AG04450 (cell line): ENCODE data around the gene INTS4. TPM values are rescaled to one million over a fixed set of nuclear protein-coding genes. Genes with fewer than 3 reads are reported as not detected.

Experiments
- CTCF ChIA-PET: fragments of 300-600, 350-600 bp; formaldehyde crosslinking; extraction: SDS; loops from one replicate; lab custom pipeline; 2022; ENCODE audit warnings: antibody characterized with exemption, inconsistent platforms; lab: Charles Lee
- POLR2A ChIA-PET: fragments of 350-600 bp; formaldehyde crosslinking; extraction: SDS; loops from one replicate; lab custom pipeline; 2021; ENCODE audit warnings: antibody characterized with exemption, inconsistent platforms; lab: Yijun Ruan, JAX
- DNase-seq: peaks from one replicate; pipeline ENCODE4 v3.0.0-alpha.2; 2011; ENCODE audit warnings: low read depth, low spot score
- H3K27ac ChIP-seq: one replicate; pipeline ENCODE4 v1.5.1; 2012; ENCODE audit warnings: low read depth, low read length, control low read depth
- H3K27me3 ChIP-seq: one replicate; pipeline ENCODE4 v1.6.0; 2012; ENCODE audit warnings: low read length; ENCODE audit not compliant: control insufficient read depth, insufficient read depth
- H3K4me3 ChIP-seq: 2 replicates; pipeline ENCODE4 v1.5.1; 2011; ENCODE audit warnings: mild to moderate bottlenecking, low read depth, low read length, control low read depth
- H3K9me3 ChIP-seq: 2 replicates; pipeline ENCODE4 v1.5.1; 2012; ENCODE audit warnings: low read length; ENCODE audit not compliant: control insufficient read depth, insufficient read depth
- CTCF ChIP-seq: IDR thresholded peaks from 2 replicates; pipeline ENCODE4 v1.5.1; 2011; ENCODE audit warnings: low read depth, low read length, control low read depth, inconsistent platforms
- polyA plus RNA-seq: library from polyadenylated mRNA; depleted of rRNA; stranded (reverse); fragments of >200 nt; gene quantifications from 2 replicates; pipeline ENCODE4 v1.2.3, GENCODE V29; 2011; rRNA removed
- small RNA-seq: library from RNA; depleted of rRNA; stranded (forward); fragments of <200 nt; gene quantifications from one replicate; pipeline ENCODE3, GENCODE V24; 2012; ENCODE audit warnings: low read depth; ENCODE audit not compliant: insufficient read length

Gene INTS4
- polyA plus RNA-seq, 1 experiment, result 28.4 TPM

DNA sequence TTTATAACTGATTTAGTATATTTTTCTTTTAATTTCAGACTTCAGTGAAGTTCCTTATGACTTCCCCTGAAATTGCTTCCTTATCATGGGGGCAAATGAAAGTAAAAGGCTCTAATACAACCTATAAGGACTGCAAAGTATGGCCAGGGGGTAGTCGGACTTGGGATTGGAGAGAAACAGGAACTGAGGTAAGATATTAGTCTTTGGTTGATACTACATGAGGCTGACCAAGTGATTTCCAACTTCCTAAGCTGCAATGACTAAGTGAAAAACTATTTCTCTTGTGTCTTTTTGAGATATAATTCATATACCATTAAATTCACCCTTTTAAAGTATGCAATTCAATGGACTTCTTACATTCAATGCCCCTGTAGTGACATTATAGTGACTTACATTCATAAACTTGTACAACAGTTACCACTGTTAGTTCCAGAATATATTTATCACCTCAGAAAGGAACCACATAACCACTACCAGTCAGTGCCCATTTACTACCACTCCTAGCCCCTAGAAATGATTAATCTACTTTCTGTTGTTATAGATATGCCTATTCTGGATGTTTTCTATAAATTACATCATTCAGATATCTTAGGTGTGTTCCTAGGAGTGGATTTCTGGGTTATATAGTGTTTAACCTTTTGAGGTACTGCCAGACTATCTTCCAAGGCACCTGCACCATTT is 151.9 kb downstream of the INTS4 start:
- TF ChIP-seq CTCF, result no peak
- DNase-seq, result no peak
- POLR2A ChIA-PET, result no interaction called here
- no peak overlapping the region for H3K4me3 ChIP-seq
- no peaks in the 10 kb centered on the region for H3K27me3 ChIP-seq
- no peak overlapping the region for H3K27ac ChIP-seq
- H3K9me3 ChIP-seq, result no peaks in the 10 kb centered on the region; the same call in 1 of the 2 replicates
- CTCF ChIA-PET, result no interaction called here

DNA sequence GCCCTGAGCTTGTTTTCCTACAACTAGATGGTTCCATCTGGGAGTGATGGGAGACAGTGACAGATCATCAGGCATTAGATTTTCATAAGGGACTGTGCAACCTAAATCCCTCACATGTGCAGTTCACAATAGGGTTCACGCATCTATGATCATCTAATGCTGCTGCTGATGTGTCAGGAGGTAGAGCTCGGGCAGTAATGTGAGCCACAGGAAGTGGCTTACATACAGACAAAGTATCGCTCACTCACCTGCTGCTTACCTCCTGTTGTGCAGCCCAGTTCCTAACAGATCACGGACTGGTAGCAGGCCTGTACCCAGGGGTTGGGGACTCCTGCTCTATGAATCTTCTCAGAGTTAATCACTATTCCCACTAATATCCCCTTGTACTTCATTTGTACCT is 161.2 kb downstream of the INTS4 start:
- peaks cover 2% of the 10 kb centered on the region; the same call in 1 of the 2 replicates for H3K9me3 ChIP-seq
- H3K4me3 ChIP-seq, result no peak overlapping the region
- ChIA-PET POLR2A (interaction anchor here (0.6 kb wide), 1 partner anchor 706 kb away, joined by 4 read pairs; no protein-coding TSS in a partner anchor), CTCF (no interaction called here)
- no peak for DNase-seq
- no peaks in the 10 kb centered on the region for H3K27me3 ChIP-seq
- H3K27ac ChIP-seq, result no peak overlapping the region
- TF ChIP-seq CTCF, result no peak

- CTCF ChIA-PET, result no interaction called here
- TF ChIP-seq CTCF, result no peak
These were observed 165.5 kb downstream of the INTS4 start for GRCh38 chr11:77828926-77829325.

More at GRCh38 chr11:77828926-77829325, 165.5 kb downstream of the INTS4 start:
- Histone ChIP-seq H3K27ac (no peak overlapping the region), H3K4me3 (no peak overlapping the region), H3K9me3 (peaks cover 2% of the 10 kb centered on the region; the same call in 1 of the 2 replicates), H3K27me3 (no peaks in the 10 kb centered on the region)
- no peak for DNase-seq
- POLR2A ChIA-PET, result no interaction called here

Small RNA genes within 50 kb of the gene (small RNA-seq; reads per million reads assigned to genes)
- not detected for gene AP002812.4

Other genes with a start within 250 kb of the INTS4 start
- gene RSF1, start 173.9 kb downstream of the INTS4 start, polyA plus RNA-seq, result 26.5 and 26.8 TPM in 2 replicates
- gene AAMDC, start 173.5 kb downstream of the INTS4 start, polyA plus RNA-seq, result 45.9 and 57.7 TPM in 2 replicates
- gene KCTD14, start 28.6 kb upstream of the INTS4 start, polyA plus RNA-seq, result 3.1 and 3.3 TPM in 2 replicates
- gene THRSP, start 69.2 kb upstream of the INTS4 start, polyA plus RNA-seq, result not detected in 2 replicates
- gene NDUFC2, start 85.2 kb upstream of the INTS4 start, polyA plus RNA-seq, result 128 and 136 TPM in 2 replicates
- gene ALG8, start 145.0 kb upstream of the INTS4 start, polyA plus RNA-seq, result 58.4 and 80.0 TPM in 2 replicates
- 18.4 and 19.7 TPM in 2 replicates for gene KCTD21, start 194.0 kb upstream of the INTS4 start, polyA plus RNA-seq
- gene USP35, start 194.3 kb upstream of the INTS4 start, polyA plus RNA-seq, result 5.5 and 6.0 TPM in 2 replicates